ENCODE measurements around the gene AQP12A. TPM values are rescaled to one million over a fixed set of nuclear protein-coding genes. Genes with fewer than 3 reads are reported as not detected.
A peak's percentile ranks its signal among the peaks of the same experiment; 100 is the strongest.

AQP12A gene
- total RNA-seq, 1 donor from 2014 or later, result not detected

DNA sequence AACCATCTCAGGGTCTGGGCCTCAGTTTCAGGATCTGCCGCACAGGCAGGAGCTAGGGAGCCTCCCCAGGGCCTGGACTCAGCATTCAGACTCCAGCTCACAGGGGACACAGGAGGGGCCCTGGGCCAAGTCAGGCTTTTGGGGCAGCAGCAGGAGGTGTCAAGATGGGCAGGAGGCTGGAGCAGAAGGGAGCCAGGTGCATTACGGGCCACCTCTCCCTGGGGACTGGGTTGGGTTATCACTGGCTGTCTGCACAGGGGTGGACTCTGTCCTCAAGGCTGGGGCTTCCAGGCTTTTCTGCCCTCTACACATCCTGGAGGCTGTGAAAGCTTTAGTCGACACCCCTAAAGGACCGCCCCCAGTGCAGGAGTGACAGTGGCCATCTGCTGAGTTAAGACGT is 20.0 kb downstream of the AQP12A start:
- peaks cover 12% of the 10 kb centered on the region for H3K27me3 Mint-ChIP-seq (ENCODE audit: low read depth)
- no peaks in the 10 kb centered on the region for H3K4me1 Mint-ChIP-seq
- DNase-seq (ENCODE audit: low read depth, low spot score), result no peak
- no peaks in the 10 kb centered on the region for H3K36me3 Mint-ChIP-seq (ENCODE audit: low read depth)
- no peak overlapping the region for H3K27ac Mint-ChIP-seq (ENCODE audit: unreplicated experiment)
- TF ChIP-seq CTCF (conservative IDR thresholded peaks at IDR 0.05), result no peak
- no peak overlapping the region for H3K4me3 Mint-ChIP-seq
- no peaks in the 10 kb centered on the region for H3K9me3 Mint-ChIP-seq

- Mint-ChIP-seq H3K27ac (ENCODE audit: unreplicated experiment) (no peak overlapping the region), H3K4me1 (no peaks in the 10 kb centered on the region), H3K9me3 (no peaks in the 10 kb centered on the region), H3K36me3 (ENCODE audit: low read depth) (no peaks in the 10 kb centered on the region), H3K4me3 (no peak overlapping the region), H3K27me3 (ENCODE audit: low read depth) (peaks cover 9% of the 10 kb centered on the region)
- DNase-seq (ENCODE audit: low read depth, low spot score), result no peak
- no peak for TF ChIP-seq CTCF (conservative IDR thresholded peaks at IDR 0.05)
These were observed 20.5 kb downstream of the AQP12A start for GRCh38 chr2:240712121-240712520.

DNA sequence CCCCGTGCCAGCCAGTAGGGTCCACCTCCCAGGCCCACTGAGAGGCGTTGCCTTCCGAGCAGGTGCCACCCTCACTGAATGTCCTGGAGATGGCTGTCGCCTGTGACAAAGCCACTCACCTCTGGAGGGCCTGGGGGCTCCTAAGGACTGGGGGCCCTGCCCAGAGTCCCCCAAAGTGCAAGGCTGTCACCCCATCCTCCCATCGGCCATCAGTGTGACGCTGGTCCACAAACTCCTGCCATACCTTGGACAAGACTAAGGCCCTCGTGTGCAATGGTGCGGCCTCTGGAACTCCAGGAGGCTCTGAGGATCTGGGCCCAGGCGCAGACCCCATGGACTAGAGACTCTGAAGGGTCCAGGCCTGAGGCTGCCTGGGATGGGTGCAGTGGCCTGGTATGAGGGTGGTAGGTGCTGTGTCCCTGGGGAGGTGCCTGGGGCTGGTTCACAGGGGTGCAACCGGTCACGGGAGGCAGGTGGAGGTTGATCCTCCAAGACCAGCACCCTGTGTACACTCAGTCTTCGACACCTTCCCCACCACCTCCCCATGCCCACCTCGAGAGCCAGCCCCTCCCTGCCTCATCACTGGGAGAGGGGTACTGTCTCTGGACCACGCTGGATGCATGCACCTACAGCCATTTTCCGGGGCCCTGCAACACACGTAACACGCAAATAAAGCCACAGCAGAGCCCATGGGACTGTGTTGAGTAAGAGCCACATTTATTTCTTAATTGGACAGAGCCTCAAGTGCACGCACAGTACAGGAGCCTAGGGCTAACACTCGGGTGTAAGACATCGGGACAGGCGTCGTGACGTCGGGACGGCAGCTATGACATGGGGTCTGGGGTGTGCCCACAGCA is 21.6 kb downstream of the AQP12A start:
- H3K27ac Mint-ChIP-seq (ENCODE audit: unreplicated experiment), result peak overlapping the region; percentile 30

DNA sequence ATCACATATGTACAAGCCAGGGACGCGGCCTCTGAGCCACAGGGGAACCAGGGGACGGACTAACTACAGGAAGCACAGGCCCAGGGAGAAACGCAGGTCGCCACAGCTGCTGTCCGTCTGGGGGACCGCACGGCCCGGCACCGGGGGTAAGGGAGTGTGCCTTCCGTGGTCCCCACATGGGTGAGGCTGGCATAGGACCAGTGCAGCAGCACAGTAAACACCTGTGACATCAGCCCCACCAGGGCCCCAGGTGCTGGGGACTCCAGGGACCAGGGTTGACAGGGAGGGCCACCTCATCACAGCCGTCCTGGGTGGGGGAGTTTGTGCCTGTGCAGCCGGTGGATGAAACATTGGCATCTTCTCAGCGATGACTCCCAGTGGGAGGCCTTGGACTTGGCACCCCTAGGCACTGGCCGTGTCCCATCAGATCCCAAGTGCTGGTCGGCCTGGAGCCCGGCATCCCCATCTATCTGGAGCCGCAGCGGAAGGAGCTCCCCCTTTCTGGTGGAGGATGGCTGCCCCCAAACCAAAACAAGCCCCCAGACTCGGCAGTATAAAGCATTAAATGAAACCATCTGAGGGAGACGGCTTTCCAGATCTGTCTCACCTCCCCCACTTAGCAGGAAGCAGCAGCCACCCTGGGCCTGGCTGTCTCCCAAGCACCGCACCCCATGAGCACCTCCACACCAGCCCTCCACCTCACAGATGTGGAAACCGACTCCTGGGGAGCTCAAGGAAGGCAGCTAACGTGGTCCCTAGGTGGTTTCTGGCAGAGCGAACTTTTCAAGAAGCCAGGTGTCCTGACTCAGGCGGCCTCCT is 22.5 kb downstream of the AQP12A start:
- Mint-ChIP-seq H3K4me3 (no peak overlapping the region), H3K9me3 (no peaks in the 10 kb centered on the region), H3K36me3 (ENCODE audit: low read depth) (no peaks in the 10 kb centered on the region), H3K27ac (ENCODE audit: unreplicated experiment) (peak overlapping the region; percentile 30), H3K4me1 (no peaks in the 10 kb centered on the region), H3K27me3 (ENCODE audit: low read depth) (no peaks in the 10 kb centered on the region)
- DNase-seq (ENCODE audit: low read depth, low spot score), result no peak
- no peak for TF ChIP-seq CTCF (conservative IDR thresholded peaks at IDR 0.05)

More for the DNA sequence above, 21.6 kb downstream of the AQP12A start:
- no peak for DNase-seq (ENCODE audit: low read depth, low spot score)
- no peak for TF ChIP-seq CTCF (conservative IDR thresholded peaks at IDR 0.05)
- Mint-ChIP-seq H3K36me3 (ENCODE audit: low read depth) (no peaks in the 10 kb centered on the region), H3K27me3 (ENCODE audit: low read depth) (no peaks in the 10 kb centered on the region), H3K4me1 (no peaks in the 10 kb centered on the region), H3K9me3 (no peaks in the 10 kb centered on the region), H3K4me3 (no peak overlapping the region)

GRCh38 chr2:240714747-240715725 is 23.4 kb downstream of the AQP12A start:
- Mint-ChIP-seq H3K27me3 (ENCODE audit: low read depth) (no peaks in the 10 kb centered on the region), H3K36me3 (ENCODE audit: low read depth) (no peaks in the 10 kb centered on the region), H3K9me3 (no peaks in the 10 kb centered on the region), H3K27ac (ENCODE audit: unreplicated experiment) (no peak overlapping the region), H3K4me3 (no peak overlapping the region), H3K4me1 (no peaks in the 10 kb centered on the region)
- TF ChIP-seq CTCF (conservative IDR thresholded peaks at IDR 0.05), result no peak
- DNase-seq (ENCODE audit: low read depth, low spot score), result no peak

All from neural crest cell (in vitro differentiated cells).